RWPE1 (cell line): ENCODE data around the gene ST8SIA2.
"Not testable (repeated sequence)": the region's sequence is repeated elsewhere in the genome, so short reads cannot be mapped to it uniquely, and the experiment has no call there.

Experiments
- CTCF ChIA-PET: fragments of 350-600 bp; sonication (Branson Sonifier 250); formaldehyde crosslinking; extraction: SDS; loops from one replicate; lab custom pipeline; 2021; lab: Yijun Ruan, JAX
- POLR2A ChIA-PET: fragments of 400-600 bp; formaldehyde crosslinking; extraction: SDS; loops from one replicate; lab custom pipeline; 2020; ENCODE audit warnings: antibody characterized with exemption; ENCODE audit not compliant: low non-redundant PET; lab: Yijun Ruan, JAX
- DNase-seq: peaks from one replicate; pipeline ENCODE4 v3.0.0; 2012; ENCODE audit warnings: low spot score
- H3K27ac ChIP-seq: fragments of 450-650 bp; 2 replicates; pipeline ENCODE4 v1.5.1; 2017
- CTCF ChIP-seq: fragments of 450-650 bp; conservative IDR thresholded peaks from 2 replicates; pipeline ENCODE4 v1.5.1; 2017; ENCODE audit warnings: low read depth, mild to moderate bottlenecking

ST8SIA2 gene

GRCh38 chr15:92463352-92463751 lies 69.7 kb downstream of the ST8SIA2 start:
- CTCF ChIA-PET, result no interaction called here

GRCh38 chr15:92463826-92464225 lies 70.1 kb downstream of the ST8SIA2 start:
- POLR2A ChIA-PET, result no interaction called here
- DNase-seq, result no peak
- no peak for TF ChIP-seq CTCF
- CTCF ChIA-PET, result no interaction called here
- H3K27ac ChIP-seq, result no peak overlapping the region

More at GRCh38 chr15:92463352-92463751, 69.7 kb downstream of the ST8SIA2 start:
- H3K27ac ChIP-seq, result no peak overlapping the region
- TF ChIP-seq CTCF, result no peak
- POLR2A ChIA-PET, result no interaction called here
- no peak for DNase-seq

- TF ChIP-seq CTCF, result no peak
- POLR2A ChIA-PET, result no interaction called here
- CTCF ChIA-PET, result no interaction called here
- no peak overlapping the region for H3K27ac ChIP-seq
- no peak for DNase-seq
Observed at GRCh38 chr15:92466834-92467233, 73.2 kb downstream of the ST8SIA2 start.

GRCh38 chr15:92467245-92467644 lies 73.6 kb downstream of the ST8SIA2 start:
- ChIA-PET CTCF (no interaction called here), POLR2A (no interaction called here)
- DNase-seq, result no peak
- H3K27ac ChIP-seq, result no peak overlapping the region
- TF ChIP-seq CTCF, result no peak

GRCh38 chr15:92468991-92469390 lies 75.3 kb downstream of the ST8SIA2 start:
- no peak for TF ChIP-seq CTCF
- H3K27ac ChIP-seq, result no peak overlapping the region
- ChIA-PET CTCF (no interaction called here), POLR2A (no interaction called here)
- DNase-seq, result no peak

GRCh38 chr15:92471288-92471687 lies 77.6 kb downstream of the ST8SIA2 start:
- TF ChIP-seq CTCF, result no peak
- H3K27ac ChIP-seq, result no peak overlapping the region
- POLR2A ChIA-PET, result no interaction called here
- CTCF ChIA-PET, result no interaction called here
- no peak for DNase-seq

GRCh38 chr15:92473756-92474155 lies 80.1 kb downstream of the ST8SIA2 start:
- no peak for DNase-seq
- CTCF ChIA-PET, result no interaction called here

GRCh38 chr15:92479730-92480129 lies 86.0 kb downstream of the ST8SIA2 start:
- H3K27ac ChIP-seq, DNase-seq, CTCF ChIA-PET, POLR2A ChIA-PET: not testable (repeated sequence)

More at GRCh38 chr15:92473756-92474155, 80.1 kb downstream of the ST8SIA2 start:
- no peak for TF ChIP-seq CTCF
- H3K27ac ChIP-seq, result no peak overlapping the region
- POLR2A ChIA-PET, result no interaction called here
